Loucy (cell line): Measurements from ENCODE around the gene FGF12.

ENCODE experiments used
- CTCF ChIP-seq: fragments of 200-600 bp; sonication (generic); conservative IDR thresholded peaks from 2 replicates; pipeline ENCODE4 v1.5.1; 2014; ENCODE audit warnings: mild to moderate bottlenecking, antibody characterized with exemption, low read length
- EZH2phosphoT487 ChIP-seq: fragments of 200-600 bp; IDR thresholded peaks from 2 replicates; pipeline ENCODE4 v1.6.1; 2018; ENCODE audit warnings: antibody characterized with exemption, mild to moderate bottlenecking, moderate library complexity, borderline replicate concordance

- TF ChIP-seq CTCF (no peak), EZH2phosphoT487 (no peak)
Measured at GRCh38 chr3:192408647-192409200, 318.6 kb downstream of the FGF12 start.
